ENCODE measurements around the gene ATF6B.

ATF6B gene

DNA sequence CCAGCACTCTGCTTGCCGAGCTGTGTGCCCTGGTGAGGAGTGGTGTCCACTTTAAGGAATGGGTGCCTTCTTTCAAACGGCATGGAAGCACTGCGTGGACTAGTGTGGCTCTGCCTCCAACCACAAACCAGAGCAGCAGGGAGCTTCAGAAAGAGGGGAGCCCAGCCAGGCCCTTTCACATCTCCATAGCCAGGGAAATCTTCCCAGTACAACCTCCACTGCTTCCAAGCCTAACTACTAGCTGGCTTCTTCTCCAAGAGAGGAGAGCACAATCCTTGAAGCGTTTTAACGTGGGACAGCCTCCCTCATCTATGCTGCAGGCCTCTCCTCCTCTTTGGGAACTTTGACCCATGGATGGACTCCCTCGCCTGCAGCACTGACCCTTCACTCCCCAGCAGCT, 45.6 kb downstream of the ATF6B start:
- Histone ChIP-seq H3K36me3 (ENCODE audit: control insufficient read depth, low read depth, low read length) (no peaks in the 10 kb centered on the region), H3K9ac (ENCODE audit: low read length) (no peak overlapping the region), H3K9me3 (ENCODE audit: control insufficient read depth, low read depth, low read length) (no peaks in the 10 kb centered on the region), H3K27ac (ENCODE audit: low read length) (no peak overlapping the region), H3K4me3 (ENCODE audit: low read length) (no peak overlapping the region), H3K4me1 (ENCODE audit: control insufficient read depth, low read depth, low read length) (no peaks in the 10 kb centered on the region), H3K27me3 (ENCODE audit: control insufficient read depth, insufficient read depth, low read length) (peaks cover 10% of the 10 kb centered on the region)

DNA sequence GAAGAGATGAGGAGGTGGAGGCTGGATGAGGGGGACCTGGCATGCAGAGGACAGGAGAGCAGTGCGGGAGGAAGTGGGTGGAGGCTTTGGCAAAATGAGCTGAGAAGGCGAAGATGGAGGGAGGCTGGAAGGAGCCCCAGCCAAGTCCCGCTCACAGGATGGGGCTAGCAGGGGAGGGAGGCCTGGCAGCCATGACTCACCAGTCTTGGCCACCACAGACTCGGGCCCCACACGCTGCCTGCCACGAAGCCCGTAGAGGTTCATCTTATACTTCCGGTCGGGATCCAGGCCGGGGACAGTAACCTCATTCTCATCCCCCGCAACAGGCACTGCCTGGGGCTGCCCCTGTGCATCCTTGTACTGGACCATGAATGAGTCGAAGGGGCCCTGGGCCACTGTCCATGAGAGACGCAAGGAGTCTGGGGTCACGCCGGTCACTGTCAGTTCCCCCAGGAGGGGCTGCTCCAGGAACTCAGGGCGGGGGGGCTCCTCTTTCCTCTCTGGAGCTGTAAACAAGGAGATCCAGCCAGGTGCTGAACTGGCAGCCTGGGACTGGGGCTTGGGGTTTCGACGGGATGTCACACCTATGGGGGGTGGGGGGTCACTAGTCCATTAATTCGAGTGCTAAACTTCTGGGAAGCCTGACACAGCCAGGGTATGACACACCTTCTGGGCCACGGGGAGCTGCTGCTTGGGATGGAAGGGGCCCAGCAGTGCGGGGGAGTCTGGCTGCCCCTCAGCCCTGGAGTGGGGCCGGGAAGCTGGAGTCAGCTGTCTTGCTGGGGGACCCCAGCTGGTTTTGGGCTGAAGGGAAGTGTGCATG, 46.7 kb downstream of the ATF6B start:
- no peaks in the 10 kb centered on the region for H3K4me1 ChIP-seq (ENCODE audit: control insufficient read depth, low read depth, low read length)
- no peak overlapping the region for H3K4me3 ChIP-seq (ENCODE audit: low read length)
- H3K27ac ChIP-seq (ENCODE audit: low read length): no peak overlapping the region
- no peak overlapping the region for H3K9ac ChIP-seq (ENCODE audit: low read length)
- no peaks in the 10 kb centered on the region for H3K9me3 ChIP-seq (ENCODE audit: control insufficient read depth, low read depth, low read length)
- peaks cover 1% of the 10 kb centered on the region for H3K27me3 ChIP-seq (ENCODE audit: control insufficient read depth, insufficient read depth, low read length)
- no peaks in the 10 kb centered on the region for H3K36me3 ChIP-seq (ENCODE audit: control insufficient read depth, low read depth, low read length)

DNA sequence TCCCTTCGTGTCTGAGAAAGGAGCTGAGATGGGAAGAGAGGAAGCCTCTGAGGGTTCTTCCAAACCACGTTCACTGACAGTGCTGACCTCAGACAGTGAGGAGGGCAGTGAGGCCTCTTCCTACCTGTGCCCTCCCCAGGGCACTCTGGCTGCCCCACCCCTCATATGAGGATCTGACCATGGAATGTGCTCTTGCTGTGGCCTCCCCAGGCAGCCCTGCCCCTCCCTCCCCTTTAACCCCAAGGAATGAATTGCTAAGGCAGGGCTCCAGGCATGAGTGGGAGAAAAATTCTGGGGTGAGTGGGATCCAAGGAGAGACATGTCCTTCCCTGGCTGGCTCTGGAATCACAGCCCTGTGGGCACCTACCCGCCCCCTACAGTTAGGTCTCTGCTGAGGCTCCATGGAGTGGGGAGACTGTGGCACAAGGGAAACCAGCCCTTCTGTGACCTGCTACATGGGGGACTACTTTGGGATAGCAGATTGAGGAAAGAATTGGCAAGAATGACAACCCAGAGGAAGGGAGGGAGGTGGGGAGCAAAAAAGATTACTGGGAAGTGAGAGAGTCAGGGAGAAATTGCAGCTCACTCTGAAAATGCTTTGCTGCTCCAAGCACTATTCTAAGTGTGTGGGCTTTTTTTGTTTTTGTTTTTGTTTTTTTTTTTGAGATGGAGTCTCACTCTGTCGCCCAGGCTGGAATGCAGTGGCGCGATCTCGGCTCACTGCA, 48.3 kb downstream of the ATF6B start:
- no peaks in the 10 kb centered on the region for H3K27me3 ChIP-seq (ENCODE audit: control insufficient read depth, insufficient read depth, low read length)
- H3K4me1 ChIP-seq (ENCODE audit: control insufficient read depth, low read depth, low read length): no peaks in the 10 kb centered on the region
- H3K4me3 ChIP-seq (ENCODE audit: low read length): no peak overlapping the region
- no peaks in the 10 kb centered on the region for H3K9me3 ChIP-seq (ENCODE audit: control insufficient read depth, low read depth, low read length)
- H3K27ac ChIP-seq (ENCODE audit: low read length): no peak overlapping the region
- H3K36me3 ChIP-seq (ENCODE audit: control insufficient read depth, low read depth, low read length): no peaks in the 10 kb centered on the region
- H3K9ac ChIP-seq (ENCODE audit: low read length): no peak overlapping the region

DNA sequence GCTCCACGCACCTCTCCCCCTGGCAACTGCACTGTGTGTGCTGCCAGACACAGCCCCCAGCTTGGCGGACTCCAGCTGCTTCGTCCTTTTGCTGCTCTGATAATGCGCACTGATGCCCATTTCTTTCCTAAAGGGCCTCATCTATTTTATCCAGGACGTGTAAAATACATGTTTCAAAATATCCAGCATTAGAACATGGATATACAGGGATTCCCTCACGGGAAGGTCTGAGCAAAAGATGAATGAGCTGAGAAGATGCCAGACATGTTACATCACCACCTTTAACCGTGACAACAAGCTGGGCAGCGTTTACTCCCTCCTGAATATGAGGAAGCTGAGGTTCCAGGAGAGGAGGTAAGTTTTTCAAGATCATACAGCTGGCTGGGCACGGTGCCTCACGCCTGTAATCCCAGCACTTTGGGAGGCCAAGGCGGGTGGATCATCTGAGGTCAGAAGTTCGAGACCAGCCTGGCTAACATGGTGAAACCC, 51.7 kb downstream of the ATF6B start:
- Histone ChIP-seq H3K36me3 (ENCODE audit: control insufficient read depth, low read depth, low read length) (no peaks in the 10 kb centered on the region), H3K27me3 (ENCODE audit: control insufficient read depth, insufficient read depth, low read length) (no peaks in the 10 kb centered on the region), H3K9me3 (ENCODE audit: control insufficient read depth, low read depth, low read length) (no peaks in the 10 kb centered on the region), H3K9ac (ENCODE audit: low read length) (no peak overlapping the region), H3K27ac (ENCODE audit: low read length) (no peak overlapping the region), H3K4me3 (ENCODE audit: low read length) (no peak overlapping the region), H3K4me1 (ENCODE audit: control insufficient read depth, low read depth, low read length) (no peaks in the 10 kb centered on the region)

DNA sequence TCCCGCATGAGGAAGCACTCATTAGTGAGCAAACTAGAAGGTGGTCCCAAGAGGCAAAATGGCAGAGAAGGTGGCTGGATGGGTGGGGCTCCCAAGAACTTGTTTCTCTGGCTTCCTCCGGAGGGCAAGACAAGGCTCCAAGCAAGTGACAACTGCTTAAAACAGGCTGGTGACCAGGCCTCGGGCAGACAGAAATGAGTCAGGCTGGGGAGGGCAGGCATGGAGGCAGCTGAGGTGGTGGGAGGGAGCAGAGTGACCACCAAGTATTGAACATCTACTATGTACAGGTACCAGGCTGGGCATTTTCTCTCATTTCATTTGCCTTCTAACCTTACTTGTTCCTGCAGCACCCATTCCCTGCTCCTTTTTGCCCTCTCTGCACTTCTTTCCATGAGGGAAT, 52.3 kb downstream of the ATF6B start:
- no peak overlapping the region for H3K4me3 ChIP-seq (ENCODE audit: low read length)
- no peaks in the 10 kb centered on the region for H3K27me3 ChIP-seq (ENCODE audit: control insufficient read depth, insufficient read depth, low read length)

DNA sequence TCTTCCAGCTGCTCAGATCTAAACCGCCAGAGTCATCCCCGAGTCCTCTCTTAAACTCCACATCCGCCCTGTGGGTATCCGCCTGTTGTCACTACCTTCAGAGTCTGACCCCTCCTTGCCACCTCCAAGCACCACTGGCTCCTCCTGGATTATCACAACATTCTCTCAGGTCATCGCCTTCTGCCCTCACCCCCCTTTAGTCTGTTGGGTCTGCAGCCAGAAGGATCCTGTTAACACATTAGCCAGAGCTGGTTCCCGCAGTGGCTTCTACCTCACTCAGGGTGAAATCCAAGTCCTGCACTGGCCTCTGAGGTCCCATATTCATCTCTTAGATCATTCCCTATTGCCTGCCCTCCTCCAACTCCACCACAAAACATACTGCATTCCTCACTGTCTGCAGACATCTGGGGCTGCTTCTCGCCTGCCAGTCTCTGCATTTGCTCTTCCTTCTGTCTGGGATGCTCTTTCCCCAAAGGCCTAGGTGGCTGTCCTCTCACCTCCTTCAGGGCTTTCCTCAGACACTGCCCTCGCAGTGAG, 53.0 kb downstream of the ATF6B start:
- Histone ChIP-seq H3K27me3 (ENCODE audit: control insufficient read depth, insufficient read depth, low read length) (no peaks in the 10 kb centered on the region), H3K9me3 (ENCODE audit: control insufficient read depth, low read depth, low read length) (no peaks in the 10 kb centered on the region), H3K9ac (ENCODE audit: low read length) (no peak overlapping the region), H3K36me3 (ENCODE audit: control insufficient read depth, low read depth, low read length) (no peaks in the 10 kb centered on the region), H3K27ac (ENCODE audit: low read length) (no peak overlapping the region), H3K4me3 (ENCODE audit: low read length) (no peak overlapping the region), H3K4me1 (ENCODE audit: control insufficient read depth, low read depth, low read length) (peaks cover 7% of the 10 kb centered on the region)

More for the DNA sequence above, 52.3 kb downstream of the ATF6B start:
- Histone ChIP-seq H3K9me3 (ENCODE audit: control insufficient read depth, low read depth, low read length) (no peaks in the 10 kb centered on the region), H3K36me3 (ENCODE audit: control insufficient read depth, low read depth, low read length) (no peaks in the 10 kb centered on the region), H3K9ac (ENCODE audit: low read length) (no peak overlapping the region), H3K27ac (ENCODE audit: low read length) (no peak overlapping the region), H3K4me1 (ENCODE audit: control insufficient read depth, low read depth, low read length) (peaks cover 4% of the 10 kb centered on the region)

DNA sequence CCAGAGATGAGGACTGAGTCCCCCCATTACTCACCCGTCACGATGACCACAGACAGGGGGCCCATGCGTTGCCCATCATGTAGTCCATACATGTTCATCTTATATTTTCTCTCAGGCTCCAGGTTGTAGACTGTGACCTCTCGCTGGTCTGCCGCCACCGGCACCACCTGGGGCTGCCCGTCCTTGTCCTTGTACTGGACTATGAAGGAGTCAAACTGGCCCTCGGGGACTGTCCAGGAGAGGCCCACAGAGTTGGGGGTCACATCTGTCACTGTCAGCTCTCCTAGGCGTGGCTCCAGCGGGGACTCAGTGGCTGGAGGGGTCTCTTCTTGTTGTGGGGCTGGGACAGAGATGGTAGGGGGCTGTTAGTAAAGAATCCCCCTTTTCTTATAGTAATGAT, 54.4 kb downstream of the ATF6B start:
- Histone ChIP-seq H3K27me3 (ENCODE audit: control insufficient read depth, insufficient read depth, low read length) (no peaks in the 10 kb centered on the region), H3K27ac (ENCODE audit: low read length) (no peak overlapping the region), H3K9me3 (ENCODE audit: control insufficient read depth, low read depth, low read length) (no peaks in the 10 kb centered on the region), H3K4me1 (ENCODE audit: control insufficient read depth, low read depth, low read length) (peaks cover 7% of the 10 kb centered on the region), H3K36me3 (ENCODE audit: control insufficient read depth, low read depth, low read length) (no peaks in the 10 kb centered on the region), H3K4me3 (ENCODE audit: low read length) (no peak overlapping the region), H3K9ac (ENCODE audit: low read length) (no peak overlapping the region)

DNA sequence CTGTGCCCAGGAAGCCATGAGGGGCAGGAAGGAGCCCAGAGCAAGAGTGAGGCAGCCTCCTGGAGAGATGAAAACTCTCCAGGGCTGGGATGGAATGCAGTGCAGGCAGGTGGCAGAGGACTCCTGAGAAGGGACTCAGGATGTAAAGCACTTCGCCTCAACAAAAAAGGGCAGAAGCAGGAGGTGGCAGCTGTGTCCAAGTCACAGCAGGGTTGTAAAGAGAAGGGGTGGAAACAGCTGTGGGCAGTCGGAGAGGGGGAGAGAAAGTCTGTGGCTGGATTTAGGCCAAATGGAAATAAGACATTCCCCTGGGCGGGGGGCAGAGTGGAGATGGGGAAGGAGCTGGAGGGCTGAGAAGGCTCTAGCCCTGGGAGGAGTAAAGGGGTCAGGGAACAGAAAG, 54.9 kb downstream of the ATF6B start:
- H3K4me1 ChIP-seq (ENCODE audit: control insufficient read depth, low read depth, low read length): peaks cover 7% of the 10 kb centered on the region
- H3K27ac ChIP-seq (ENCODE audit: low read length): no peak overlapping the region
- no peak overlapping the region for H3K4me3 ChIP-seq (ENCODE audit: low read length)
- no peak overlapping the region for H3K9ac ChIP-seq (ENCODE audit: low read length)
- H3K27me3 ChIP-seq (ENCODE audit: control insufficient read depth, insufficient read depth, low read length): no peaks in the 10 kb centered on the region
- H3K9me3 ChIP-seq (ENCODE audit: control insufficient read depth, low read depth, low read length): no peaks in the 10 kb centered on the region
- H3K36me3 ChIP-seq (ENCODE audit: control insufficient read depth, low read depth, low read length): no peaks in the 10 kb centered on the region

DNA sequence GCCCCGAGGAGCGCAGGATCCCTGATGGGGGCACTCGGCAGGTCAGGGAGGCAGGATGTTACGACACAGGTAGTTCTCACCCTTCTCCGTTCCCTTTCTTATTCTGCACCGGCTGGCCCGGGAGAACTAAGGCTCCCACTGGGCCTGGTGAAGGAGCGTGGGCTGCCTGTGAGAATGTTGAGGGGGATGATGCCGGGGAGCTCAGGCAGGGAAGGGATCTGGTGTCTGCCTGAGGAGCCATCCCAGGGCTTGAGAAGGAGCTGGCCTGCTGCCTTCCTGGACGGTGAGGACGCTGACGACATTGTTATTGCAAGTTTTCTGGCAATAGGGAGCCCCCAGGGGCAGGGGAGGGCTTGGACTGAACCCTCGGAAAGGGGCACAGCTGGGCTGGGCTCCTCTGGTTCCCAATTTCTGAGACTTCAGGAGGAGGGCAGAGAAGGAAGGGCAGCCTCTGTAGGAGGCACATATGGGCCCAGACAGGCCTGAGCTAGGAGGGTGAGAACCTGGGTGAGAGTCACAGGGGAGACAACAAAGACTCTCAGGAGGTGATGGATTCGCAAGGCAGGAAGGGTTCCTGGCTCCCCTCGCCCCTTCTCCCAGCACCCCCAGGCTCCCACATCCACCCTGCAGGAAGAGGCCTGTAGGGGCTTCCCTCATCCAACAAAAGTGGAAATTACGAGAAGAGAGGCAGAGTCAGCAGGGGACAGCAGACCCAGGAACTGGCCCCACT, 57.1 kb downstream of the ATF6B start:
- no peaks in the 10 kb centered on the region for H3K9me3 ChIP-seq (ENCODE audit: control insufficient read depth, low read depth, low read length)
- no peaks in the 10 kb centered on the region for H3K36me3 ChIP-seq (ENCODE audit: control insufficient read depth, low read depth, low read length)
- no peak overlapping the region for H3K9ac ChIP-seq (ENCODE audit: low read length)
- peaks cover 7% of the 10 kb centered on the region for H3K4me1 ChIP-seq (ENCODE audit: control insufficient read depth, low read depth, low read length)
- H3K27ac ChIP-seq (ENCODE audit: low read length): no peak overlapping the region
- no peaks in the 10 kb centered on the region for H3K27me3 ChIP-seq (ENCODE audit: control insufficient read depth, insufficient read depth, low read length)
- H3K4me3 ChIP-seq (ENCODE audit: low read length): no peak overlapping the region

DNA sequence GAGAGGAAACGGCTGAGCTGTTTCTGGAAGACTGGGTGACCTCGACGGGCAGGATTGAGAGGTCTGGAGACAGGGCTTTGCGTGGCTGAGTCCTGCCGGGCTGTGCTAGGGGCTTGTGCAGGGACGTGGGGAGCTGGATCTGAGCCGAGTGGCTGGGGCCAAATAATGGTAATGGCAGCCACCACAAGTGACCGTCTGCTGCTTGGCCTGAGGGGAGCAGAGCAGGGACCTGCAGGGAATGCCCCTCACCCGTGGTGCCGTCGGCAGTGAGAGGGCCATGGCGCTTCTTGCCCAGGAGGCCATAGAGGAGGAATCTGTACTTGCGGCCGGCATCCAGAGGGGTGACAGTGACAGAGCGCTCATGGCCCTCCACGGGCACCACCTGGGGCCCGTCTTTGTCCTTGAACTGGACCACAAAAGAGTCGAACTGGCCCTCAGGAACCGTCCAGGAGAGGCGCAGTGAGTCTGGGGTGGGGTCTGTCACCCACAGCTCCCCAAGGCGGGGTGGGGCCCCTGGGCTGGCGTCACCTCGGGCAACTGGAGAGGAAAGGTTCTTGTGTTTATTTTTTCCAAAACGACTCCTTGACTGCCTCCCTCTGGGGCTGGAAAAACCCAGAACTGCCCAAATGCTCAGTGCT, 58.0 kb downstream of the ATF6B start:
- Histone ChIP-seq H3K9ac (ENCODE audit: low read length) (no peak overlapping the region), H3K4me3 (ENCODE audit: low read length) (no peak overlapping the region), H3K4me1 (ENCODE audit: control insufficient read depth, low read depth, low read length) (peaks cover 7% of the 10 kb centered on the region), H3K9me3 (ENCODE audit: control insufficient read depth, low read depth, low read length) (no peaks in the 10 kb centered on the region), H3K36me3 (ENCODE audit: control insufficient read depth, low read depth, low read length) (no peaks in the 10 kb centered on the region), H3K27ac (ENCODE audit: low read length) (no peak overlapping the region), H3K27me3 (ENCODE audit: control insufficient read depth, insufficient read depth, low read length) (no peaks in the 10 kb centered on the region)

DNA sequence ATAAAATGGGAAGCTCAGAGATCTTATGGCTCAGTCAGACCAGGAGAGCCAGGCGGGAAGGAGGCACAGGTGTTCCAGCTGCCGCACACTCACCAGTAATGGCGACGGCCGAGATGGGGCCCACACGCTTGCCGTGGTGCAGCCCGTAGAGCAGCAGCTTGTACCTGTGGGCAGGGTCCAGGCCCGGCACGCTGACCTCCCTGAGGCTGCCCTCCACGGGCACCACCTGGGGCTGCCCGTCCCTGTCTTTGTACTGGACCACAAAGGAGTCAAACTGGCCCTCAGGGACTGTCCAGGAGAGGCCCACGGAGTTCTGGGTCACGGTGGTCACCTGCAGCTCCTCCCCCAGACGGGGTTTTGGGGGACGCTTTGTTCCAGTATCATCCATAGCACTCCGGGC, 58.6 kb downstream of the ATF6B start:
- H3K27ac ChIP-seq (ENCODE audit: low read length): no peak overlapping the region
- peaks cover 7% of the 10 kb centered on the region for H3K4me1 ChIP-seq (ENCODE audit: control insufficient read depth, low read depth, low read length)
- no peaks in the 10 kb centered on the region for H3K27me3 ChIP-seq (ENCODE audit: control insufficient read depth, insufficient read depth, low read length)
- no peaks in the 10 kb centered on the region for H3K36me3 ChIP-seq (ENCODE audit: control insufficient read depth, low read depth, low read length)
- H3K4me3 ChIP-seq (ENCODE audit: low read length): no peak overlapping the region
- H3K9ac ChIP-seq (ENCODE audit: low read length): no peak overlapping the region
- H3K9me3 ChIP-seq (ENCODE audit: control insufficient read depth, low read depth, low read length): no peaks in the 10 kb centered on the region
